ENCODE measurements around the gene GGACT.
A peak's percentile ranks its signal among the peaks of the same experiment; 100 is the strongest.
"Not testable (repeated sequence)": the region's sequence is repeated elsewhere in the genome, so short reads cannot be mapped to it uniquely, and the experiment has no call there.

GGACT gene

GRCh38 chr13:100588331-100589177 is at the start of gene GGACT:
GGACT (minus strand) TSS chr13:100588789; CDS start chr13:100532591, 56,198 bp downstream.
- H3K4me3 ChIP-seq (ENCODE audit: low read depth, low read length) = peak within 1 kb of the TSS; percentile 62

DNA sequence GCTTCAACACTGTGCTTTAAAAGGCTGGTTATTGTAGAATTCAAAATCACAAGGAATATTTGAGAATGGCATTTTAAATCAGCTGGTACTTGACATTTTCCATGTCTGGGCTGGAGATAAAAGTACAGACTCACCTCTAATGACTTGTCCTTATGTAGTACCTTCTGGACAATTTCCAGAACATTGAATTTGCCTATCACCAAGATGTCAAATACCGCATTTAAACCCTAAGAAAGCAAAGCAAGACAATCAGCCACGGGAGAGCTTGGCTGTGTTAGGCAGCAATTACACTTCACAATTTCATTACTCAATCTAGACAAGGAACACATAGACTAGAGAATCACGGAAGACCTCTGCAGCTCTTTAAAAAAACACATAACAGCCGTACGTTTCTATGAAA is 49.2 kb upstream of the GGACT start:
- no peak overlapping the region for H3K4me3 ChIP-seq (ENCODE audit: low read depth, low read length)

DNA sequence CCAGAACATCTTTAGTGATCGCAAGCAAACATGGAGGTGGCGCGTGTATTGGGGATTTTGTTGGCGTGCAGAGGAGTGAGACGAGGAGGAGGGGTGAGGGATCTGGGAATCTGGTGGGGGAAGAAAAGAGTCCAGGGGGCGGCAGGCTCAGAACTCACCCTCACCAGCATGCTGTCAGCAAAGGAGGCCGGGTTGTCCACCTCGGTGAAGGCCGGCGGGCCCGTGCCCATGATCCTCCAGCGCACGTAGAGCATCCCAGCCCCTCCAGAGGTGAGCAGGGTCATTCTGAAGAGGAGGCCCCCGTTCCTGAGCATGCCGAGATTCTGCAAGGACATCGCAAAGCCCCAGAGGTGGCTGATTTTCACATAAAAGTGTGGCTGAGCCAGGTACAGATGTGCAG is 48.8 kb upstream of the GGACT start:
- H3K4me3 ChIP-seq (ENCODE audit: low read depth, low read length) = no peak overlapping the region

- no peak overlapping the region for H3K4me3 ChIP-seq (ENCODE audit: low read depth, low read length)
Observed at GRCh38 chr13:100636441-100636840, 47.9 kb upstream of the GGACT start.

- H3K4me3 ChIP-seq (ENCODE audit: low read depth, low read length) = no peak overlapping the region
Observed at GRCh38 chr13:100636004-100636403, 47.4 kb upstream of the GGACT start.

GRCh38 chr13:100634696-100635095 is 46.1 kb upstream of the GGACT start:
- H3K4me3 ChIP-seq (ENCODE audit: low read depth, low read length) = no peak overlapping the region

DNA sequence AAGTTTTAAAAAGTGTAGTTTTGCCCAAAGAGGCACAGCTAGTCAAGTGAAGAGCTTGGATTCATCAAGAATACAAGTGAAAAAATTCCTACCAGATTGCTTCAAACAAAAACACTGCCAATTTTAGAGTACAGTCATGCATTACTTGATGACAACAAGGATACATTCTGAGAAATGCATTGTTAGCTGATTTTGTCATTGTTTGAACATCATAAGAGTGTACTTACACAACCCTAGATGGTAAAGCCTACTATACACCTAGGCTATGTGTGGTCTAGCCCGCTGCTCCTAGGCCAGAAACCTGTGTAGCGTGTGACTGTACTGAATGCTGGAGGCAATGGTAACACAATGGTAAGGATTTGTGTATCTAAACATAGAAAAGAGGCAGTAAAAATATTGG is 44.9 kb upstream of the GGACT start:
- H3K4me3 ChIP-seq (ENCODE audit: low read depth, low read length) = no peak overlapping the region

DNA sequence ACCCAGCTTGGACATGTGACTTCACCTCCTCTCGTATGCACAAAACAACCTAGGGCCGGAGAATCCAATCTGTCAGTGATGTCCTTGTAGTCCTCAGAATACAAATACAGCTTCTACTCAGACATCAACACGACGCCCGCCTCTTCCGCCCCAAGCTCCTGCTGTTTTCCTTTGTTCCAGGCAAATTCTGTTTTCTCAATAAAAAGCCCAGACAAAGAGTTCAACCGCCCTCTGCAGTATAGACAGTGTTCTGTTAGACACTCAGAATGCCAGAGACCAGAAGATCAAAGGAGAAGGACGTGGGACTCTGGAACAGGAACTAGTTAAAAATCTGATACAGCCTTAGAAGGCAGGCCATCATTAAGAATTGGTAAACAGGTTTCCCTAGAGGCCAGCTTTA is 42.0 kb upstream of the GGACT start:
- no peak overlapping the region for H3K4me3 ChIP-seq (ENCODE audit: low read depth, low read length)

DNA sequence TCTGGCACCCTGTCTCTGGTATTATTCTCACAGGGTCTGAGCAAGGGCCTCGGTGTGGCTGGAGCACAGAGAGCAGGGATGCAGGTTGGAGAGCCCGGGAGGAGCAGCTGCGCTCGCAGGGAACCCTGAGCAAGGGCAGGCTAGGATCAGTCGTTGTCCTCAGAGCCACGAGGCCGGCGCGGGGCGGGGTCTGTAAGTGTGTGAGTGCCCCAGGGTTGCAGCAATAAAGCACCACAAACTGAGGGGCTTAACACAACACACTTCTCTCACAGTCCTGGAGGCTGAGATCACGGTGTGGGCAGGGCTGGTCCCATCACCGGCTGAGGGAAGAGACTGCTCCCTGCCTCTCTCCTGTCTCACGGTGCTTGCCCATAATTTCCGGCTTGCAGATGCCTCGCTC is 38.5 kb upstream of the GGACT start:
- no peak overlapping the region for H3K4me3 ChIP-seq (ENCODE audit: low read depth, low read length)

- no peak overlapping the region for H3K4me3 ChIP-seq (ENCODE audit: low read depth, low read length)
Observed at GRCh38 chr13:100625447-100625846, 36.9 kb upstream of the GGACT start.

DNA sequence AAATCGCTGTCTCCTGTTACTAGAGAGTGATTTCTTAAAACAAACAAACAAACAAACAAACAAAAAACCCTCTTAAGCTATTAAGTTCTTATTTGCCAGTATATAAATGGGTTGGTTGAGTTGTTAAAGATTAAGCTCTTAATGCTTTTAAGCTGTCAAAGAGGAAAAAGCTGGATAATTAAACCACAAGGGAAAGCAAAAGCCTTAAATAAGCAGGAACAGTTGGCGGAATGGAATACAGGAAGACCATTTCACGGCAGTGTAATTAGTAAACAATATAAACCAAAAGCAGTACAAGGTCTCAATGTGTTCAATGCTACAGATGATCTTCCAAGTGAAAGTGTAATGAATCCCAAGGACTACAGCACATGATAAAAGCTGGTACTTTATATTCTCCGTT is 32.2 kb upstream of the GGACT start:
- no peak overlapping the region for H3K4me3 ChIP-seq (ENCODE audit: low read depth, low read length)

DNA sequence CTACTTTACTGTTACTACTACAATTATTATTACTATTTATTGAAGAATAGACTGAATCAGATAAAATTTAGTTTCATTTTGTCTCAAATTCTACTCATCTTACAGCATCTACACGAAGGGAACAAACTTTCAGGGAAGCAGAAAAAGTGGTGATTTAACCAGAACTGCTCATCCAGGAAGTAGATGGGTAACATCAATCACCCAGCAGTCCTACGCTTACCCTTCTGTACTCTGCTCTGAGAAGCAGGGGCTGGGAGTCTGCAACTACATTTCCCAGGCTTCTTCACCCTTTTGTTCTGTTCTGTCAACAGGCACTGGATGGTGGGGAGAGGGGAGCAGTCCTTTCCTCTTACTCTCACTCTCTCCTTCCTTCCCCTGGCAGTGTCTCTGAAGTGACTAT is 31.4 kb upstream of the GGACT start:
- no peak overlapping the region for H3K4me3 ChIP-seq (ENCODE audit: low read depth, low read length)

- not testable (repeated sequence) for H3K4me3 ChIP-seq (ENCODE audit: low read depth, low read length)
Observed at GRCh38 chr13:100618897-100619296, 30.3 kb upstream of the GGACT start.

- no peak overlapping the region for H3K4me3 ChIP-seq (ENCODE audit: low read depth, low read length)
Observed at GRCh38 chr13:100613031-100613430, 24.4 kb upstream of the GGACT start.

- H3K4me3 ChIP-seq (ENCODE audit: low read depth, low read length) = no peak overlapping the region
Observed at GRCh38 chr13:100611678-100612492, 23.3 kb upstream of the GGACT start.

DNA sequence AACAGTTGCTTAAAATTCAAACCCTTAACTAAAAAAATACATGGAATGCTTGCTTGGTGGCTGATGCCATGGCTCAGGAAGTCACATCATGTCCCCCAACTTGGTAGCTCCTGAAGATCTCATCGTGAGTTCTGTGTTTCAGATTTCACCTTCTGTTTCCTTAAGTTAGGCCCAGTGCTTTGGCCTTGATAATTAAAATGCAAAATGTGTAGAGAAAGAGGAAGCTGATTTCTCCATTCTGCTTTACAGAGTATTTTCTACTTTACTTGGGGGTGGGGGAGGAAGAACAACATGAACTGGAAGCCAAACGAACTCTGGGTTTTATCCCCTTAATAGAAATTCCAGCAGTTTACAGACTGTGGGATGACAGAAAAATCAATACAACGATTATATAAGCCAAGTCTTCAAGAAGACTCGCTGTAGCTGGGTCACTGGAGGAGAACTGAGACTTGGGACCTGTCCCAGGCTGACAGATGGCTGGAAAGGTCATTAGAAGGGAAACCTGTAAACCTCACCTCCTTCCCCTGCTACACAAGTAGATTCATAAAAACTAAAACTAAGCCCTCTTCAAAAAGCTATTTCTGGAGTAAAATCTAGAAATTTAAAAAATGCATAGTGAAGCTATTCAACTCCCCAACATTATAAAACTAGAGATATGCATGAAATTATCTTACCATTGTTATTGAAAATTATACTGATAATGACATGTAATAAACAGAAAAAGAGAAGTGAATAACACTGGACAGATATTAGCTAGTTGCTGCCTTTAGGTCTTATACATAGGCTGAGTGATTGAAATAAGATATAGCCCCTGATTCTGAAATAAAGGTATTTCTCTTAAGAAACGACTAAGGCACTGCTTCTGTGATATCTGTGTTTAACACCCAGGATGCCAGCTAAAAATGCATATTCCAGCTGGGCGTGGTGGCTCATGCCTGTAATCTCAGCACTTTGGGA is 22.1 kb upstream of the GGACT start:
- no peak overlapping the region for H3K4me3 ChIP-seq (ENCODE audit: low read depth, low read length)

- no peak overlapping the region for H3K4me3 ChIP-seq (ENCODE audit: low read depth, low read length)
Observed at GRCh38 chr13:100608906-100609305, 20.3 kb upstream of the GGACT start.

- no peak overlapping the region for H3K4me3 ChIP-seq (ENCODE audit: low read depth, low read length)
Observed at GRCh38 chr13:100608489-100608888, 19.9 kb upstream of the GGACT start.

DNA sequence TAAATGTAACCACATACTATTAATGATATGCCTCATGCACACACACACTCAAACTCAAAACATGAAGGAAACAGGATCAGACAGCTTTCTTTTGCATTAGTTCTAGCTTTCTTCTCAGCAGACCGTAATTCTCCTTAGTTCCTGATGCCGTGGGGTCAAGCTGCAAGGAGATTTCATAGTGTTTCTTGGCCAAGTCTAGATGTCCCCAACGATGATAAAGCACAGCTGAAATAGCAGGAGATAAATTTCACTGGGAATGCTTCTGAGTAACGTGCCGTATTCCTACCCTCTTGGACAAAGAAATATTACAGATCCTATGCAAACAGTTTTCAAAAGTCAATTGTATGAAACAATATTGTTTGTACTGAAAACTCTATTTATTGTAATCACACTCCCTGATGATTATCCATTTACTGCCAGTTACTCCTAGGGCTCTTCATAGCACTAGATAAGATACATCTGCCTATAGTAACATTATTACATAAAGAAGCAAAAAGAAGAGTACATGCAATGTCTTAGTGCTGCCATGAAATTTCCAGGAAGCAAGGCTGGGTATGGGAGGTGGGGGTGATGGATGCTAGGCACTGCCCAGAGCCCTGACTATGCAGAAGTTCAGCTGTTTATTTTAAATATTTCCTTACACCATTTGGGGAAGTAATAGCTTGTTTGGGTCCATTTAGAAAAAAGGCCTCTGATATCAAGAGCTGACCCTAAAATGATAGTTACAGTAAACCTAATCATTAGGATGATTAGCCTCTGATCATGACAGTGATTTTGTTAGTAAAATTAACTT is 16.5 kb upstream of the GGACT start:
- no peak overlapping the region for H3K4me3 ChIP-seq (ENCODE audit: low read depth, low read length)

- no peak overlapping the region for H3K4me3 ChIP-seq (ENCODE audit: low read depth, low read length)
Observed at GRCh38 chr13:100602493-100603111, 14.0 kb upstream of the GGACT start.

Data from iPS-11a (cell line).